NCI-H1417 treated with DMSO at 0.1 percent for 48 hours (cell line): ENCODE data around the gene SPI1.
"Not testable (repeated sequence)": the region's sequence is repeated elsewhere in the genome, so short reads cannot be mapped to it uniquely, and the experiment has no call there.

Experiments
- DNase-seq: peaks from one replicate; lab custom pipeline; 2025; lab: John Stamatoyannopoulos, UW

Gene SPI1

DNA sequence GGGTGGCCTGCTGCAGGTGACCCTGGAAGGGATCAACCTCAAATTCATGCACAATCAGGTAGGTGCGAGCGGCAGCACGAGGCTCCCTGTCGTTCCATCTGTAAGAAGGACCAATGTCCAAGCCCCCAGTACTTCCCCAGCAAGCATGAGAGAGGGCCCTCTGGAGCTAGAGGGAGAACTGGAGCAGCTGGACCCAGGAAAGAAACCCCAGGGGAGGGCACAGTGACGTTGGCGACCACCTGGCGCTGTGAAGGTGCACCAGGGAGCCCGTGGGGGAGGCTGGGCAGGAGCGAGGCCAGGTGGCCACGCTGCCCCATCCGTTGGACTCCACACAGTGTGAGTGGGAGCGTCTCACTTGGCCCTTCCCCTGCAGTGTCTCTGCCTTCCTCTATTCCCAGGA lies 53.8 kb downstream of the SPI1 start:
- DNase-seq: no peak

DNA sequence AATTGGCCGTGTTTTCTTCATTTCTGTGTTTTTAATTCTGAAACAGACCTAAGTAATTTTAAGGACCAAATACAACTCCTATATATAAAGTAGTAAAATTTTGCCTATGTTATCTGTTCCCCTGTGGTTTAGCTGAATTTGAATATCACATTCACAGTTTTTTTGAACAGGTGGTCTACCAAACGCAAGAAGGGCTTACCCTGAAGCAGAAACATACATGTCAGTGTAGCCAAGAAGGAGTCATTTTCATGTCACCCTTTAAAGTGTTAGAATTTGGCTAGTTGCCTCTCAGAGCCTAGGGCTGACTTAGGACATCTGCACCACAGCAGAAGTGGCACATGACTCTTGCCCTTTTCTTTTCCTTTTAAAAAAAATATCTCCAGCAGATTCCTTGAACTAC lies 60.2 kb downstream of the SPI1 start:
- no peak for DNase-seq

DNA sequence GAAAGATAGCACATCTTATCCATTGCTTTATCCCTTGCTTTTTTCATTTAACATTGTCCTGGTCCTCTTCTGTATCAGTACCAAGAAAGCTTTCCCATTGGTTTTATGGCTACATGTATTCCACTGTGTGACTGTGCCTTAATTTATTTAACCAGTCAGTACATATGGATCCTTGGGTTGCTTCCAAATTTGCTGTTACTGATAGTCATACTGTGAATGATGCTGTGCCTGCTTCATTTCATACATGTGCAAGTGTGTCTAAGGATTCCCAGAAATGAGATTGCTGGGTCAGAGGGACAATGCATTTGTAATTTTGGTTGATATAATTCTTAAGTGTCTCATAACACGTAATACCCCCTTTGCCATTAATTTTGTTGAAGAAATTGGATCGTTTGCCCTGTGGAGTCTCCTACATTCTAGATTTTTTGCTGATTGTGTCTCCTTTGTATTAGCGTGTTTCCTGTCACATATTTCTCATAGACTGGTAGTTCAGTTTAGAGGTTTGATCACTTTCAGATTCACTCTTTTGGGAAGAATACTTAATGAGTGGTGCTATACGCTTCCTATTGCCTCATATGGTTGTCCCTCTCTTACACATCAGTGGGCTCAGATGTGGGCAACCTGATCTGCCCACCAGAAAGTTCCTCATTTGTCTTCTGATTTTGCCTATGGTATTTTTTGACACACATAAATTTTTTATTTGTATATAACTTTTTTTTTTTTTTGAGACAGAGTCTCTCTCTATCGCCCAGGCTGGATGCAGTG lies 61.1 kb downstream of the SPI1 start:
- no peak for DNase-seq

GRCh38 chr11:47316501-47316900 lies 61.8 kb downstream of the SPI1 start:
- not testable (repeated sequence) for DNase-seq

DNA sequence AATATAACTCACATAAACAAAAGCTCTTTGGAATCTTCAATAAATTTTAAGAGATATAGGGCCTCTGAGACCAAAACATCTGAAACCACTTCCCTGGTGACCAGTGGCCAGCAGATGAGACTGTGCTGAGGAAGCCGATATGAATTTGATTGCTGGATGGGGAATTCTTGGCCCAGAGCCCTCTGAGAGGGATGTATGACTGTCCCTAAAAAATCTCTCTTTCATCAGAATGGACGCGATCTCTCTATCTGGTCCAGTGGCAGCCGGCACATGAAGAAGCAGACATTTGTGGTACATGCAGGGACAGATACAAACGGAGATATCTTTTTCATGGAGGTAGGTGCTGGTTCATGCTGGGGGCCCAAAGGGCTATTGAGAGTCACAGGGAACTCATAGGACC lies 63.4 kb downstream of the SPI1 start:
- no peak for DNase-seq

GRCh38 chr11:47308050-47308823 lies 70.1 kb downstream of the SPI1 start:
- DNase-seq: no peak

- no peak for DNase-seq
These were observed 71.9 kb downstream of the SPI1 start for GRCh38 chr11:47306484-47306844.

- no peak for DNase-seq
These were observed 72.4 kb downstream of the SPI1 start for GRCh38 chr11:47305734-47306483.
